Activated naive CD8-positive, alpha-beta T cell treated with anti-CD3 and anti-CD28 coated beads, Interleukin-2, amount 10 ng/mL, durations not matched to agents 7 days and 5 days (primary cell): ENCODE data around the gene CYB5R2. TPM values are rescaled to one million over a fixed set of nuclear protein-coding genes. Genes with fewer than 3 reads are reported as not detected.

ENCODE experiments used
- ATAC-seq: fragments of 150-1000 bp; cut with Tn5 transposase; one replicate; pipeline ENCODE4 v1.10.0; 2021; ENCODE audit warnings: low read depth, moderate library complexity
- POLR2A ChIA-PET: fragments of 350-600 bp; sonication (Branson Sonifier 250); formaldehyde crosslinking; loops from one replicate; lab custom pipeline; 2021; ENCODE audit warnings: antibody characterized with exemption; lab: Charles Lee
- DNase-seq: peaks from one replicate; pipeline ENCODE4 v3.0.0; 2021
- H3K27ac Mint-ChIP-seq: one replicate; pipeline ENCODE4 v1.8.0; 2022; ENCODE audit warnings: mild to moderate bottlenecking, mixed read lengths
- H3K27me3 Mint-ChIP-seq: one replicate; pipeline ENCODE4 v1.8.0; 2022; ENCODE audit warnings: mild to moderate bottlenecking, moderate library complexity, mixed read lengths
- H3K36me3 Mint-ChIP-seq: one replicate; pipeline ENCODE4 v1.8.0; 2021; ENCODE audit warnings: mild to moderate bottlenecking, mixed read lengths
- H3K4me1 Mint-ChIP-seq: one replicate; pipeline ENCODE4 v1.8.0; 2021; ENCODE audit warnings: mixed read lengths
- H3K4me3 Mint-ChIP-seq: one replicate; pipeline ENCODE4 v1.8.0; 2022; ENCODE audit warnings: mild to moderate bottlenecking, moderate library complexity, mixed read lengths
- H3K9me3 Mint-ChIP-seq: one replicate; pipeline ENCODE4 v1.8.0; 2021; ENCODE audit warnings: mixed read lengths
- total RNA-seq, 2 experiments: library from RNA; stranded (reverse); gene quantifications; one replicate each; pipeline ENCODE4 v1.2.3, GENCODE V29; 2021

Gene CYB5R2
- total RNA-seq = 1 to 10 TPM; 1.4 to 1.6 TPM

DNA sequence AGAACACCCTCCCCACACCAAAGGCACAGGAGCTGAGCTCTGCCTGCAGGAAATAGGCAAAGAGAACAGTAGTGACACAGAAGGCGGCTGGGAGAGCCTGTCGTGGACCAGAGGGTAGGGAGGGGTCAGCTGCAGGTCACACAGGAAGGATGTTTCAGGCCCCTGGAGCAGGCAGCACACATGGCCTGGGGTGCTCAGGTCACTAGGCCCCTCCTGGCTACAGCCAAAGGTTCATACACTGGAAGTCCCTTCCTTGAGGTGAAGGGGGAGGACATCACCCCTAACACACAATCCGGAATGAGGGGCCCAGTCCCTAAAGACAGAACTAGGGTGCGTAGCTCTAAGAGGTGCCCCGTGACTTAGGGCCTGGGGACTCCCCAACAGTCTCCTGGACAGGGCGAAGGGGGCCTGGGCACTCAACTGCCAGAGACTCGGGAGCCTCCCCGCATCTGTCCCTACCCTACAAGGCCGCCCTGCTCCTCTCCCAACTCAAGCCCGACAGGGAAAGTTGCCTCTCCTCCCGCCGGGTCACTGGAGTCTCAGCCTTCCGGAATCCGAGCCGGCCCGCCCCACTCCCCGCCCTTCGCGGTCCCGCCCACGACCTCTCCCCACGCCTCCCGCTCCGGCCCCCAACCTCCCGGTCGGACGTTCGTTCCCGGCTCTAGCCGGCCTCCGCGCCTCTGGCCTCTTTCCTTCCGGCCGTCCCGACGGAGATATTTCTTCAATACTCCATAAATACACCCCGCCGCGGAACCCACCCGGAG, at the start of gene CYB5R2:
Gene CYB5R2 (minus strand): TSS at position 541 of the 764 bp plus-strand sequence. CDS start 675 bp downstream, outside the sequence.
- Mint-ChIP-seq H3K36me3 (no peaks in the 10 kb centered on the region), H3K27me3 (peaks cover 35% of the 10 kb centered on the region), H3K27ac (no peak within 1 kb of the TSS), H3K4me1 (peaks cover 6% of the 10 kb centered on the region), H3K4me3 (peak within 1 kb of the TSS; percentile 75), H3K9me3 (no peaks in the 10 kb centered on the region)
- POLR2A ChIA-PET = no interaction called here
- no peak for DNase-seq
- ATAC-seq = peak; percentile 33

GRCh38 chr11:7714786-7715185, 41.5 kb upstream of the CYB5R2 start:
- no peaks in the 10 kb centered on the region for H3K4me1 Mint-ChIP-seq
- DNase-seq (no peak), ATAC-seq (no peak)
- no peak overlapping the region for H3K4me3 Mint-ChIP-seq
- H3K36me3 Mint-ChIP-seq = no peaks in the 10 kb centered on the region
- POLR2A ChIA-PET = no interaction called here
- peaks cover 2% of the 10 kb centered on the region for H3K9me3 Mint-ChIP-seq
- no peak overlapping the region for H3K27ac Mint-ChIP-seq
- H3K27me3 Mint-ChIP-seq = peaks cover 6% of the 10 kb centered on the region

GRCh38 chr11:7706377-7706776, 33.1 kb upstream of the CYB5R2 start, which contains the start of gene OVCH2:
TSS of gene OVCH2 (minus strand) at chr11:7706477. CDS start at chr11:7706394, 83 bp downstream.
- Mint-ChIP-seq H3K36me3 (no peaks in the 10 kb centered on the region), H3K9me3 (peaks cover 2% of the 10 kb centered on the region), H3K4me1 (no peaks in the 10 kb centered on the region), H3K27me3 (peaks cover 12% of the 10 kb centered on the region), H3K4me3 (no peak within 1 kb of the TSS), H3K27ac (no peak within 1 kb of the TSS)
- POLR2A ChIA-PET = no interaction called here
- ATAC-seq (no peak), DNase-seq (no peak)

DNA sequence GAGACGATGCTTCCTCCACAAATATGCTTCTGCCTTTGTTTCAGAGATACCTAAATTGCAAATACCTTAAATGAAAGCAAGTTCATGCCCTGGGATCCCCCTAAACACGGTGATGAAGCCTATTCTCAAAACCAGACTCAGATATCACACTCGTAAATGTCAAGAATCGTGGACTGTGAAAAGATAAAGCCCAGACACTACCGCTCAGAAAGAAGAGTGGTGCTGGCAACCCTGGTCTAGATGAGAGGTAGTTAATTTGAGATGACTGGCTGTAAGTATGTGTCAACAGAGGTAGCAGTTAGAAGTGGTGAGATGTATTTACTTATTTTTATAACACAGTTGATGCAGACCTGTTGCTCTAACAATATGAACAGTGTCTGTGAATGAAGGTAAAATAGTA, 30.4 kb upstream of the CYB5R2 start:
- POLR2A ChIA-PET = no interaction called here
- Mint-ChIP-seq H3K27ac (no peak overlapping the region), H3K4me3 (no peak overlapping the region), H3K36me3 (no peaks in the 10 kb centered on the region), H3K4me1 (no peaks in the 10 kb centered on the region), H3K9me3 (no peaks in the 10 kb centered on the region), H3K27me3 (peaks cover 12% of the 10 kb centered on the region)
- DNase-seq (no peak), ATAC-seq (no peak)

GRCh38 chr11:7696424-7696823, 23.1 kb upstream of the CYB5R2 start:
- POLR2A ChIA-PET = no interaction called here
- H3K4me3 Mint-ChIP-seq = no peak overlapping the region
- H3K36me3 Mint-ChIP-seq = no peaks in the 10 kb centered on the region
- no peak overlapping the region for H3K27ac Mint-ChIP-seq
- DNase-seq (no peak), ATAC-seq (no peak)
- peaks cover 36% of the 10 kb centered on the region for H3K27me3 Mint-ChIP-seq
- peaks cover 1% of the 10 kb centered on the region for H3K4me1 Mint-ChIP-seq
- H3K9me3 Mint-ChIP-seq = no peaks in the 10 kb centered on the region

DNA sequence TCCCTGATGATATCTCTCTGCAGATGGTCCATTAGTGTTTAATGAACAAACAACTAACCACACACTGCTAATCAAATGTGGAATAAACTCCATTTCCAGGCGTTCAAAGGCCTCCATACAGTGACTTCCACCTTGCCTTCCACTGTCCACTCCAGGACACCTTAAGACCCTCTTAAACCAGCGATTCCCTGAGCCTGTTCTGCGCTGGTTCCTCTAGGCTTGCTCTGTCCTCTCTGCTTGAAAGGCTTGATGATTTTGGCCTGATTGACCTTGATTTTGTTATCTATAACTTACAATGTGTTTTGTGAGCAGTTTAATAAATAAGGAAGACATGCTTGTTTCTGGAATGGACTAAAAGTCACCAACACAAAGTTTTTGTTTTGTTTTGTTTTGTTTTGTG, 20.9 kb upstream of the CYB5R2 start:
- no peak for ATAC-seq
- POLR2A ChIA-PET = no interaction called here
- peaks cover 1% of the 10 kb centered on the region for H3K4me1 Mint-ChIP-seq
- no peaks in the 10 kb centered on the region for H3K36me3 Mint-ChIP-seq
- DNase-seq = no peak
- H3K4me3 Mint-ChIP-seq = no peak overlapping the region
- H3K27me3 Mint-ChIP-seq = peaks cover 43% of the 10 kb centered on the region
- no peaks in the 10 kb centered on the region for H3K9me3 Mint-ChIP-seq
- H3K27ac Mint-ChIP-seq = no peak overlapping the region

DNA sequence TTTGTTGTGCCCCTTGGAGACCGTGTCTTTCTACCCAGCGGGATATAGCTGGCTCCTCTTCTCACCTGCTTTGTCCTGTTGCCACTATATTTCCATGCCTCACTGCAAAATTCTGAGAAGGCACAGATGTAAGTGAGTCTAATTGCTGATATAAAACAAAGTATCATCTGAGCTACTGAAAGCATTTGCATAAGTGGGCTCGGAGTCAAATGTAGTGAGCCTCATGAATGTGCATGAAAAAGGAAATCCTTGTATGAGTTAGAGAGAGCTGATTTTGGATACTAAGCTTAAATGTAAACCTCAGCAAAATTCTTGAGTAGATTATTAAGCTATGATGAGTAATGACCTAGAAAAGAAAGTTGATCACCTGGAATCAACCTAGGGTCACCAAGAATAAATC, 19.1 kb upstream of the CYB5R2 start:
- no peaks in the 10 kb centered on the region for H3K36me3 Mint-ChIP-seq
- POLR2A ChIA-PET = no interaction called here
- H3K27ac Mint-ChIP-seq = no peak overlapping the region
- peaks cover 40% of the 10 kb centered on the region for H3K27me3 Mint-ChIP-seq
- no peak overlapping the region for H3K4me3 Mint-ChIP-seq
- peaks cover 1% of the 10 kb centered on the region for H3K4me1 Mint-ChIP-seq
- DNase-seq = no peak
- H3K9me3 Mint-ChIP-seq = no peaks in the 10 kb centered on the region
- ATAC-seq = no peak

DNA sequence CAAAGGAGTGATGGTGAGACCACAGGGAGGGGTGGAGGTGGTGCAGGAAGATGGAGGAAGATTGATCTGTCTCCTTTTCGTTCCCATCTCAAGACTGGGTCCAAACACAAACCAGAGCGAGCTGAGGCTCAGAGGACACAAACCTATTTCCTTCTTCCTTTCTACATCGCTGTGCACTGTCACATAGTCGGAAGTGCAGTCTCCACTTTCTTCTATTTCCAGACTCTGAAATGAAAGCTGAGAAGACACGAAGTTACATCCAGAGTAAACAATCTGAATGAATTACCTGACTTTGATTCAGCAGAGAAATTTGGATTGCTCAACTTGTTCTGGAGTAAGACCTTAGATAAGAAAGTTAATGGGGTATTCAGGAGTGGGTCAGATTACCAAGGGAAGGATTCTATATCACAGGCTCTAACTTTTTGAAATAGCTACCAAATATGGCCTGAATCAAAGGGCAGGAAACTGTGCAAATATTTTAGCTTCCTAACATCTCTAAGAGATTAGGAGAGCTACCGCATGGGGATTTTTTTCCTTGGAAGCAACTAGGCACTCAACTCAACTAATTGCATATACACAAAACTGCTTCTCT, 18.6 kb upstream of the CYB5R2 start:
- peaks cover 40% of the 10 kb centered on the region for H3K27me3 Mint-ChIP-seq
- no peak overlapping the region for H3K4me3 Mint-ChIP-seq
- H3K27ac Mint-ChIP-seq = no peak overlapping the region
- ATAC-seq = no peak
- no peaks in the 10 kb centered on the region for H3K9me3 Mint-ChIP-seq
- POLR2A ChIA-PET = no interaction called here
- peaks cover 1% of the 10 kb centered on the region for H3K4me1 Mint-ChIP-seq
- H3K36me3 Mint-ChIP-seq = no peaks in the 10 kb centered on the region
- DNase-seq = no peak

DNA sequence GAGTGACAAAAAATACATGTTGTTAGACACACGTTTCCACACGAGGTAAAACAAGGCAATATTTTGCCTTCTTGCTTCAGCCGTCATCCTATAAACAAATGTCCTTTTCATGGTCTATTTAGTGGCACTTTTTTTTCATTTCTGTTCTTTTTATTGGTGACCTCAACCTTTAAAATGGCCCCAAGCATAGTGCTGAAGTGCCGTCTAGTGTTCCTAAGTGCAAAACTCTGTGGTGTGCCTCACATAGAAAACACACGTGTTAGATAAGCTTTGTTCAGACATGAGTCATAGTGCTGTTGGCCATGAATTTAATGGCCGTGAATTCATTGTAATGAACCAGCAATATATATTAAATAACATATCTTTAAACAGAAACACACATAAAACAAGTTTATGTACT, 17.3 kb upstream of the CYB5R2 start:
- ATAC-seq = no peak
- no peak overlapping the region for H3K27ac Mint-ChIP-seq
- POLR2A ChIA-PET = no interaction called here
- H3K36me3 Mint-ChIP-seq = no peaks in the 10 kb centered on the region
- H3K27me3 Mint-ChIP-seq = peaks cover 40% of the 10 kb centered on the region
- H3K4me1 Mint-ChIP-seq = peaks cover 1% of the 10 kb centered on the region
- no peaks in the 10 kb centered on the region for H3K9me3 Mint-ChIP-seq
- H3K4me3 Mint-ChIP-seq = no peak overlapping the region
- no peak for DNase-seq

DNA sequence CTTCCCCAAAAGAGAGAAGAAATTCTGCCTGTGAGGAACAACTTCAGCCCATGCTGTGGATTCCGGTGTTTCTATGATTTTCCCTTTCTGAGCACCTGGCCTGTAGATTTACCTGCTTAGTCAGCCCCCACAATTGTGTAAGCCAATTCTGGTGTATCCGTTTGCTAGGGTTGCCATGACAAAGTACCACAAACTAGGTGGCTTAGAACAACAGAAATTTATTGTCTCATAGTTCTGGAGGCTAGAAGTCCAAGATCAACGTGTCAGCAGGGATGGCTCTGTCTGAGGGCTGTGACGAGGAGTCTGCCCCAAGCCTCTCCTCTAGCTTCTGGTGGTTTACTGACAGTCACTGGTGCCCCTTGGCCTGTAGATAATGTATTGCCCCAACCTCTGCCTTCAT, 15.9 kb upstream of the CYB5R2 start:
- no peak for DNase-seq
- no peak overlapping the region for H3K27ac Mint-ChIP-seq
- no peaks in the 10 kb centered on the region for H3K36me3 Mint-ChIP-seq
- no peaks in the 10 kb centered on the region for H3K9me3 Mint-ChIP-seq
- no peak for ATAC-seq
- peaks cover under 1% of the 10 kb centered on the region for H3K4me1 Mint-ChIP-seq
- no peak overlapping the region for H3K4me3 Mint-ChIP-seq
- POLR2A ChIA-PET = no interaction called here
- peaks cover 40% of the 10 kb centered on the region for H3K27me3 Mint-ChIP-seq

DNA sequence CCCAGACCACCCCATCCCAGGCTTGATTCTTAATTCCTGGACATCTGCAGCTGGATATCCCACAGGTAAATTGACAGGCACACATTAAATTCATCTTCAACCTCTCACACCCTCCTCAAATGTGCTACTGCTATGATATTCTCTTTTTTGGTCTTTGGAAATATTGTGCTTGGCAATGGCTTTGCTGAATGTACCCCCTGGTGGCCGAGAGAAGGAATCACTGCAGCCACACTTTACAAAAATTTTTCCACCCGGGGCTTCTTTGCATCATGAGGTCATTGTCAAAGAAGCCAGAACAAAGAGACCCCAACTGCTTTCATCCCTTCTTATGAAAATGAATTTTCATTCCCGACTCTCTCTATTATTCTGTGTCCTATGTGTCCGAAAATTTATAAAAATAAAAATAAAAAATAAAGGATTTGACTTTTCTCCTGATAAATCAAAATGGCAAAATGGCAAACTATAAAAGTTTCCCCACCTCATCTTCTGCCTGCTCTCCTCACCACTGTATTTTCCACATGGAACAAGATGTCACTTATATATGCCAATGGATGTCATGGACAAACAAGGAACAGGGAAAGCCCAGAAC, 15.0 kb upstream of the CYB5R2 start:
- H3K4me1 Mint-ChIP-seq = no peaks in the 10 kb centered on the region
- ATAC-seq (no peak), DNase-seq (no peak)
- POLR2A ChIA-PET = no interaction called here
- H3K27me3 Mint-ChIP-seq = peaks cover 30% of the 10 kb centered on the region
- no peak overlapping the region for H3K4me3 Mint-ChIP-seq
- H3K36me3 Mint-ChIP-seq = no peaks in the 10 kb centered on the region
- no peaks in the 10 kb centered on the region for H3K9me3 Mint-ChIP-seq
- no peak overlapping the region for H3K27ac Mint-ChIP-seq

GRCh38 chr11:7687386-7687785, 14.1 kb upstream of the CYB5R2 start:
- ATAC-seq (no peak), DNase-seq (no peak)
- H3K36me3 Mint-ChIP-seq = no peaks in the 10 kb centered on the region
- H3K4me1 Mint-ChIP-seq = no peaks in the 10 kb centered on the region
- H3K9me3 Mint-ChIP-seq = no peaks in the 10 kb centered on the region
- POLR2A ChIA-PET = no interaction called here
- no peak overlapping the region for H3K4me3 Mint-ChIP-seq
- peaks cover 23% of the 10 kb centered on the region for H3K27me3 Mint-ChIP-seq
- H3K27ac Mint-ChIP-seq = no peak overlapping the region

DNA sequence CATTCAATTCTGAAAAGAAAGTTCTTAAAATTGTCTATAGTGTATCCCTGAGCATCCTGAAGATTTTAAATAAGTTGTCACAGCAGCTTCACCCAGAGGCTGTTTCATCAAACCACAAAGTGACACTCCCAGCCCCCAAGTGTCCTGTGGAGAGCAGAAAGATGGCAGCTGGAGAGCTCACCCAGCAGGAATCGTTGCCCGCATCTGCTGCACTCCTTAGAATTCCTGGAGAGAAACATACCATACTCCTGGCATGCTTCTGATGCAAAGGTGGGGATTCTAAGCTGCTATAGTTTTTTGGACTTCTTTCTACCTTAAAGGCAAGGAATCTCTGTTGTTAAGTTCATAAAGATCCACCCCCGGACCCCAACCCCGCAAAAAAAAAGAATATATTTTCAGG, 13.5 kb upstream of the CYB5R2 start:
- ATAC-seq (no peak), DNase-seq (no peak)
- POLR2A ChIA-PET = no interaction called here
- H3K4me3 Mint-ChIP-seq = no peak overlapping the region
- peaks cover 22% of the 10 kb centered on the region for H3K27me3 Mint-ChIP-seq
- H3K27ac Mint-ChIP-seq = no peak overlapping the region
- no peaks in the 10 kb centered on the region for H3K9me3 Mint-ChIP-seq
- H3K4me1 Mint-ChIP-seq = no peaks in the 10 kb centered on the region
- H3K36me3 Mint-ChIP-seq = no peaks in the 10 kb centered on the region

DNA sequence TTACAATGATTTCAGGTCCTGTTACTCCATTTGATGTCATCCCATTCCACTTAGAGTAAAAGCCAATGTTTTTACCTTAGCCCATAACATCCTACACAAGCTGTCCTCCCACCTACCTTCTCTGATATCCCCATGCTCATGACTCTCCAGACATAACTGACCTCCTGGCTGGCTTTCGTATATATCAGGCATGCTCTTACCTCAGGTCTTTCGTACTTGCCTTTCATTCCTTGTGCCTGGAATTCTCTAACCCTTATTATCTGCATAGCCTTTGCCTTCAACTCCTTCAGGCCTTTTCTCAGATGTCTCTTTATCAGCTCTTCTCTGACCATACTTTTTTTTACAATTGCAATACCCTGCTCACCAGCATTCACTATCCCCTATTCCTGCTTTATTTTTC, 10.3 kb upstream of the CYB5R2 start:
- H3K27me3 Mint-ChIP-seq = peaks cover 12% of the 10 kb centered on the region
- H3K4me3 Mint-ChIP-seq = no peak overlapping the region
- no peak for DNase-seq
- H3K9me3 Mint-ChIP-seq = no peaks in the 10 kb centered on the region
- H3K27ac Mint-ChIP-seq = no peak overlapping the region
- POLR2A ChIA-PET = no interaction called here
- H3K36me3 Mint-ChIP-seq = no peaks in the 10 kb centered on the region
- ATAC-seq = no peak
- no peaks in the 10 kb centered on the region for H3K4me1 Mint-ChIP-seq
